GM12878 (cell line): ENCODE results near the gene EIF4E. TPM values are rescaled to one million over a fixed set of nuclear protein-coding genes. Genes with fewer than 3 reads are reported as not detected.
"Not testable (repeated sequence)": the region's sequence is repeated elsewhere in the genome, so short reads cannot be mapped to it uniquely, and the experiment has no call there.

Experiments used
- ATAC-seq: fragments of 200-7000 bp; cut with Tn5 transposase; 3 replicates; pipeline ENCODE4 v1.9.1; 2020; ENCODE audit warnings: mild to moderate bottlenecking, moderate library complexity
- BruUV-seq: library from RNA; stranded (reverse); fragments of 400-500 nt; replicated peaks from 2 replicates; lab custom pipeline; 2021; lab: Mats Ljungman, UMichigan
- CTCF ChIA-PET: fragments of 300-600 bp; sonication (Branson Sonifier 250); formaldehyde crosslinking; extraction: SDS; loops from one replicate; lab custom pipeline; 2021; ENCODE audit warnings: inconsistent platforms; lab: Yijun Ruan, JAX
- POLR2A ChIA-PET: fragments of 350-600 bp; formaldehyde crosslinking; extraction: SDS; loops from one replicate; lab custom pipeline; 2021; ENCODE audit warnings: inconsistent platforms; lab: Charles Lee
- RAD21 ChIA-PET: fragments of 300-600 bp; sonication (Branson Sonifier 250); formaldehyde crosslinking; loops from one replicate; lab custom pipeline; 2023; ENCODE audit warnings: antibody characterized with exemption; ENCODE audit not compliant: unreplicated experiment; lab: Charles Lee
- SMC1A ChIA-PET: fragments of 300-600 bp; sonication (Branson Sonifier 250); formaldehyde crosslinking; loops from one replicate; lab custom pipeline; 2023; ENCODE audit not compliant: unreplicated experiment, uncharacterized antibody; lab: Charles Lee
- DNase-seq: peaks from one replicate; pipeline ENCODE4 v3.0.0-alpha.2; 2011; ENCODE audit warnings: low read depth, low spot score
- FAIRE-seq: peaks from 3 replicates; lab custom pipeline; 2011; peaks lifted over from hg19 to GRCh38; lab: Jason Lieb, UNC
- H2AFZ ChIP-seq: 2 replicates; pipeline ENCODE4 v1.6.0; 2011; ENCODE audit warnings: low read depth, low read length, control low read depth; ENCODE audit not compliant: control insufficient read depth
- H3K27ac ChIP-seq: 2 replicates; pipeline ENCODE4 v1.5.1; 2011; ENCODE audit warnings: control low read depth; ENCODE audit not compliant: control insufficient read depth, insufficient read depth
- H3K27me3 ChIP-seq, 2 experiments: replicated peaks in 1 of 2; 2 replicates each; pipeline versions ENCODE4 v1.6.0 to v1.6.1; 2011; ENCODE audit warnings: low read length in 1 of 2; ENCODE audit not compliant: control insufficient read depth in 2 of 2, insufficient read depth in 2 of 2
- H3K36me3 ChIP-seq, 2 experiments: 2 replicates each; pipeline ENCODE4 v1.5.1; 2011; ENCODE audit warnings: low read length in 1 of 2; ENCODE audit not compliant: control insufficient read depth in 2 of 2, insufficient read depth in 2 of 2
- H3K4me1 ChIP-seq: 2 replicates; pipeline ENCODE4 v1.6.1; 2011; ENCODE audit warnings: mild to moderate bottlenecking, low read length, moderate library complexity, mixed read lengths; ENCODE audit not compliant: control insufficient read depth, insufficient read depth
- H3K4me2 ChIP-seq: 2 replicates; pipeline ENCODE4 v1.6.0; 2011; ENCODE audit warnings: control low read depth; ENCODE audit not compliant: control insufficient read depth, insufficient read depth
- H3K4me3 ChIP-seq: fragments of 200-600 bp; sonication (generic); 2 replicates; pipeline ENCODE4 v1.5.1; 2016
- H3K79me2 ChIP-seq: 2 replicates; pipeline ENCODE4 v1.6.0; 2011; ENCODE audit warnings: low read length; ENCODE audit not compliant: control insufficient read depth, insufficient read depth
- H3K9ac ChIP-seq: 2 replicates; pipeline ENCODE4 v1.8.0; 2011; ENCODE audit warnings: low read length, control low read depth, mixed read lengths; ENCODE audit not compliant: control insufficient read depth, insufficient read depth
- H3K9me3 ChIP-seq: replicated peaks from 3 replicates; pipeline ENCODE4 v1.5.1; 2011; ENCODE audit warnings: mild to moderate bottlenecking, low read length; ENCODE audit not compliant: control insufficient read depth, insufficient read depth
- H4K20me1 ChIP-seq: 2 replicates; pipeline ENCODE4 v1.6.0; 2011; ENCODE audit not compliant: control insufficient read depth, insufficient read depth
- IRF4 ChIP-seq: IDR thresholded peaks from 2 replicates; pipeline ENCODE4 v1.6.1; 2011; ENCODE audit warnings: low read depth, low read length
- MEF2A ChIP-seq: IDR thresholded peaks from 2 replicates; pipeline ENCODE4 v1.6.1; 2011; ENCODE audit warnings: low read depth, mild to moderate bottlenecking, low read length, moderate library complexity; ENCODE audit not compliant: insufficient read depth
- MXI1 ChIP-seq: fragments of 150-350 bp; IDR thresholded peaks from 2 replicates; pipeline ENCODE4 v1.6.1; 2011; ENCODE audit warnings: low read depth, mild to moderate bottlenecking, inconsistent platforms, low read length, improper control_type of control experiment
- RUNX3 ChIP-seq: IDR thresholded peaks from 2 replicates; pipeline ENCODE4 v1.6.1; 2012; ENCODE audit warnings: low read length, inconsistent platforms
- TARDBP ChIP-seq: IDR thresholded peaks from 2 replicates; pipeline ENCODE4 v1.6.1; 2016; ENCODE audit warnings: borderline replicate concordance
- YBX1 ChIP-seq: fragments of 450-650 bp; IDR thresholded peaks from 2 replicates; pipeline ENCODE4 v1.6.1; 2016; ENCODE audit warnings: antibody characterized with exemption
- ZNF24 ChIP-seq: fragments of 450-650 bp; IDR thresholded peaks from 2 replicates; pipeline ENCODE4 v1.6.1; 2017; ENCODE audit warnings: antibody characterized with exemption, mild to moderate bottlenecking
- WGBS: methylation state at CpG from one replicate; pipeline ENCODE4 v1.1.6; 2016; ENCODE audit warnings: low lambda C conversion rate; ENCODE audit not compliant: insufficient replicate concordance, insufficient coverage; ENCODE audit errors: missing lambda C conversion rate; 5-methylcytosine and 5-hydroxymethylcytosine counted together
- in situ Hi-C: fragments of 300-500 bp; cut with MboI; formaldehyde crosslinking; loops from 9 replicates; pipeline ENCODE4 v1.14.3; 2018; ENCODE audit warnings: mixed read lengths
- intact Hi-C: fragments of 100-400 bp; cut with micrococcal nuclease; formaldehyde crosslinking; loops from one replicate; pipeline ENCODE4 v1.14.2; 2022; ENCODE audit not compliant: unreplicated experiment
- polyA plus RNA-seq, 11 experiments: library from polyadenylated mRNA; depleted of rRNA in 4 of 11; unstranded in 6 of 11; stranded (reverse) in 5 of 11; fragments of >200 nt; fragmentation: Nextera tagmentation in 4 of 11; fragmentation: Illumina TruSeq in 1 of 11; extraction: Ambion mirVana in 4 of 11; extraction: Trizol in 1 of 11; gene quantifications; 1 replicate in 1 of 11; 2 replicates in 10 of 11; pipeline versions ENCODE4 v1.2.1 to v1.2.3, GENCODE V29; 2011 to 2016; ENCODE audit warnings: inconsistent platforms in 2 of 11, missing spikeins in 2 of 11, low read depth in 1 of 11
- total RNA-seq, 4 experiments: library from RNA; depleted of rRNA in 3 of 4; stranded (reverse); fragments of >200 nt in 3 of 4; fragmentation: Illumina TruSeq in 1 of 4; extraction: Trizol in 1 of 4; gene quantifications; 2 replicates each; pipeline versions ENCODE4 v1.2.1 to v1.2.3, GENCODE V29; 2013 to 2021
- TF ChIP-seq, protein P1 (sequence below): fragments of 450-650 bp; IDR thresholded peaks from 2 replicates; pipeline ENCODE4 v1.6.1; 2016; ENCODE audit warnings: mild to moderate bottlenecking
- TF ChIP-seq, protein P2 (sequence below): fragments of 450-650 bp; IDR thresholded peaks from 2 replicates; pipeline ENCODE4 v1.6.1; 2016; ENCODE audit warnings: mild to moderate bottlenecking, moderate library complexity, borderline replicate concordance

The EIF4E gene
- total and polyA plus RNA-seq, 10 of the 15 experiments (the other 5 are each of a cell fraction or from before 2014, with no cell fraction given) = 104 to 372 (median 163) TPM

DNA sequence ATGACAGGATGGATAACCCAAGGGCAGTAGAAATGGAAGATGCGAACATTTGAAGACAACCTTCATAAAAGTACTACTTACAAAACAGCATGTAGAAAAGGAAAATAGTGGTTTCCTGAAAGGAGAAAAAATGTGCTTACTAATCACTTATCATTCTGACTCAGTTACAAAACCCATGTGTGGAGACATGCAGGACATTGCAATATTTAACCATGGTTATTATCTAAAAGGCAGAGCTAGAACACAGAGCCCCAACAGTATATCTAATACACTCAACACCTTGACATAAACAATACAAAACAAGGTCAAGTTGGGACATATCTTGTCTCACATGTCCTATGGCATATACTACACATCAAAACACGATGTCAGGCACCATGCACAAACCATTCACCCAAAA is 55.9 kb downstream of the EIF4E start (continued):
- TF ChIP-seq, protein P1, sequence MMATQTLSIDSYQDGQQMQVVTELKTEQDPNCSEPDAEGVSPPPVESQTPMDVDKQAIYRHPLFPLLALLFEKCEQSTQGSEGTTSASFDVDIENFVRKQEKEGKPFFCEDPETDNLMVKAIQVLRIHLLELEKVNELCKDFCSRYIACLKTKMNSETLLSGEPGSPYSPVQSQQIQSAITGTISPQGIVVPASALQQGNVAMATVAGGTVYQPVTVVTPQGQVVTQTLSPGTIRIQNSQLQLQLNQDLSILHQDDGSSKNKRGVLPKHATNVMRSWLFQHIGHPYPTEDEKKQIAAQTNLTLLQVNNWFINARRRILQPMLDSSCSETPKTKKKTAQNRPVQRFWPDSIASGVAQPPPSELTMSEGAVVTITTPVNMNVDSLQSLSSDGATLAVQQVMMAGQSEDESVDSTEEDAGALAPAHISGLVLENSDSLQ = no peak
- TF ChIP-seq TARDBP = no peak
- no peak for TF ChIP-seq IRF4
- TF ChIP-seq MXI1 = no peak
- no peak for TF ChIP-seq ZNF24
- no peak for TF ChIP-seq RUNX3
- no peak for TF ChIP-seq YBX1
- no peak for TF ChIP-seq MEF2A

DNA sequence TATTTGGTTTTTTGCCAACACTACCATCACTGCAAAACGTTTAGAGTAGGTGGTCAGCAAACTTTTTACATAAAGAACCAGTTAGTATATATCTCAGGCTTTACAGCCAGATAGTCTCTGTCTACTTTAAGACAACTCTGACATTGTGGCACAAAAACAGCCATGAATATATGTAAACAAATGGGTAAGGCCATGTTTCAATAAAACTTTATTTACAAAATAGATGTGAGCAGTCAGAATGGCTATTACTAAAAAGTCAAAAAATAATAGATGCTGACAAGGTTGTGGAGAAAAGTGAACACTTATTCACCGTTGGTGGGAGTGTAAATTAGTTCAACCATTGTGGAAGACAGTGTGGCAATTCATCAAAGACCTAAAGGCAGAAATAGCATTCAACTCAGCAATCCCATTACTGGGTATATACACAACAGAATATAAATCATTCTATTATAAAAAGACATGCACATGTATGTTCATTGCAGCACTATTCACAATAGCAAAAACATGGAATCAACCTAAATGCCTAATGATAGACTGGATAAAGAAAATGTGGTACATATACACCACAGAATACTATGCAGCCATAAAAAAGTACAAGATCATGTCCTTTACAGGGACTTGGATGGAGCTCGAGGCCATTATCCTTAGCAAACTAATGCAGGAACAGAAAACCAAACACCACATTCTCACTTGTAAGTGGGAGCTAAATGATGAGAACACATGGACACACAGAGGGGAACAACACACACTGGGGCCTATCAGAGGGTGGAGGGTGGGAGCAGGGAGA is 56.6 kb downstream of the EIF4E start:
- intact Hi-C loops, H3K36me3 ChIP-seq, H4K20me1 ChIP-seq, H3K9me3 ChIP-seq, H3K9ac ChIP-seq, POLR2A ChIA-PET, H3K27me3 ChIP-seq, BruUV-seq, H2AFZ ChIP-seq, H3K79me2 ChIP-seq, FAIRE-seq, in situ Hi-C loops, H3K4me2 ChIP-seq, ATAC-seq, H3K4me1 ChIP-seq, H3K27ac ChIP-seq, DNase-seq, RAD21 ChIA-PET, H3K4me3 ChIP-seq: not testable (repeated sequence)
- ChIA-PET CTCF (interaction anchor here (0.6 kb wide), 2 partner anchors 24 to 127 kb away, joined by 3 to 4 read pairs; no protein-coding TSS in a partner anchor), SMC1A (interaction anchor here (1.4 kb wide), 1 partner anchor 36 kb away, joined by 3 read pairs; no protein-coding TSS in a partner anchor)
- 40% methylated on average over 3 of the region's 3 CpGs for WGBS
- TF ChIP-seq, protein P2, sequence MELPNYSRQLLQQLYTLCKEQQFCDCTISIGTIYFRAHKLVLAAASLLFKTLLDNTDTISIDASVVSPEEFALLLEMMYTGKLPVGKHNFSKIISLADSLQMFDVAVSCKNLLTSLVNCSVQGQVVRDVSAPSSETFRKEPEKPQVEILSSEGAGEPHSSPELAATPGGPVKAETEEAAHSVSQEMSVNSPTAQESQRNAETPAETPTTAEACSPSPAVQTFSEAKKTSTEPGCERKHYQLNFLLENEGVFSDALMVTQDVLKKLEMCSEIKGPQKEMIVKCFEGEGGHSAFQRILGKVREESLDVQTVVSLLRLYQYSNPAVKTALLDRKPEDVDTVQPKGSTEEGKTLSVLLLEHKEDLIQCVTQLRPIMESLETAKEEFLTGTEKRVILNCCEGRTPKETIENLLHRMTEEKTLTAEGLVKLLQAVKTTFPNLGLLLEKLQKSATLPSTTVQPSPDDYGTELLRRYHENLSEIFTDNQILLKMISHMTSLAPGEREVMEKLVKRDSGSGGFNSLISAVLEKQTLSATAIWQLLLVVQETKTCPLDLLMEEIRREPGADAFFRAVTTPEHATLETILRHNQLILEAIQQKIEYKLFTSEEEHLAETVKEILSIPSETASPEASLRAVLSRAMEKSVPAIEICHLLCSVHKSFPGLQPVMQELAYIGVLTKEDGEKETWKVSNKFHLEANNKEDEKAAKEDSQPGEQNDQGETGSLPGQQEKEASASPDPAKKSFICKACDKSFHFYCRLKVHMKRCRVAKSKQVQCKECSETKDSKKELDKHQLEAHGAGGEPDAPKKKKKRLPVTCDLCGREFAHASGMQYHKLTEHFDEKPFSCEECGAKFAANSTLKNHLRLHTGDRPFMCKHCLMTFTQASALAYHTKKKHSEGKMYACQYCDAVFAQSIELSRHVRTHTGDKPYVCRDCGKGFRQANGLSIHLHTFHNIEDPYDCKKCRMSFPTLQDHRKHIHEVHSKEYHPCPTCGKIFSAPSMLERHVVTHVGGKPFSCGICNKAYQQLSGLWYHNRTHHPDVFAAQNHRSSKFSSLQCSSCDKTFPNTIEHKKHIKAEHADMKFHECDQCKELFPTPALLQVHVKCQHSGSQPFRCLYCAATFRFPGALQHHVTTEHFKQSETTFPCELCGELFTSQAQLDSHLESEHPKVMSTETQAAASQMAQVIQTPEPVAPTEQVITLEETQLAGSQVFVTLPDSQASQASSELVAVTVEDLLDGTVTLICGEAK = peak; percentile 67
